Measurements from ENCODE around the gene LTB4R2.

DNA sequence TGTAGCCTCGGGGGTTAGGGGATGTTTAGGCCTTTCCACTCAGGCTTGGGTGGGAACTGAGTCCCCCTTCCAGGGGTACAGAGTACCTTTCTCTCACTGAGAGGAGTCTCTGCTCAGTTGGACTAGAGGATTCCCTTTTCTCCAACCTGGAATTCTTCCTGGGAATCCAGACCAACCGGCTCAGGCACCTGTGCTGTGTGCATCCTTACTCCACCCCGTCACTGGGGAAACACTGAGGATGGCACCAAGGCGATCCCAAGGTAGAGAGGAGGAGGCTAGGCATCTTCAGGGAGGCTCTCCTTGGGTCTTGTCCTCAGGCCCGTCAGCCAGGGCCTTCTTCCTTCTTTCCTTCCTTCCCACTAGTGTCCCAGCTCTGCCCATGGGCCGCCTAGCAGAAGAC, 46.1 kb upstream of the LTB4R2 start:
- TF ChIP-seq POLR2A (IDR thresholded peaks at IDR 0.05), result no peak
- TF ChIP-seq, protein P1, sequence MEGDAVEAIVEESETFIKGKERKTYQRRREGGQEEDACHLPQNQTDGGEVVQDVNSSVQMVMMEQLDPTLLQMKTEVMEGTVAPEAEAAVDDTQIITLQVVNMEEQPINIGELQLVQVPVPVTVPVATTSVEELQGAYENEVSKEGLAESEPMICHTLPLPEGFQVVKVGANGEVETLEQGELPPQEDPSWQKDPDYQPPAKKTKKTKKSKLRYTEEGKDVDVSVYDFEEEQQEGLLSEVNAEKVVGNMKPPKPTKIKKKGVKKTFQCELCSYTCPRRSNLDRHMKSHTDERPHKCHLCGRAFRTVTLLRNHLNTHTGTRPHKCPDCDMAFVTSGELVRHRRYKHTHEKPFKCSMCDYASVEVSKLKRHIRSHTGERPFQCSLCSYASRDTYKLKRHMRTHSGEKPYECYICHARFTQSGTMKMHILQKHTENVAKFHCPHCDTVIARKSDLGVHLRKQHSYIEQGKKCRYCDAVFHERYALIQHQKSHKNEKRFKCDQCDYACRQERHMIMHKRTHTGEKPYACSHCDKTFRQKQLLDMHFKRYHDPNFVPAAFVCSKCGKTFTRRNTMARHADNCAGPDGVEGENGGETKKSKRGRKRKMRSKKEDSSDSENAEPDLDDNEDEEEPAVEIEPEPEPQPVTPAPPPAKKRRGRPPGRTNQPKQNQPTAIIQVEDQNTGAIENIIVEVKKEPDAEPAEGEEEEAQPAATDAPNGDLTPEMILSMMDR (IDR thresholded peaks at IDR 0.05), result no peak
